RWPE1 (cell line): ENCODE results near the gene HMG20A.

ENCODE experiments used
- CTCF ChIA-PET: fragments of 350-600 bp; sonication (Branson Sonifier 250); formaldehyde crosslinking; extraction: SDS; loops from one replicate; lab custom pipeline; 2021; lab: Yijun Ruan, JAX
- POLR2A ChIA-PET: fragments of 400-600 bp; formaldehyde crosslinking; extraction: SDS; loops from one replicate; lab custom pipeline; 2020; ENCODE audit warnings: antibody characterized with exemption; ENCODE audit not compliant: low non-redundant PET; lab: Yijun Ruan, JAX
- DNase-seq: peaks from one replicate; pipeline ENCODE4 v3.0.0; 2012; ENCODE audit warnings: low spot score
- H3K27ac ChIP-seq: fragments of 450-650 bp; 2 replicates; pipeline ENCODE4 v1.5.1; 2017
- CTCF ChIP-seq: fragments of 450-650 bp; conservative IDR thresholded peaks from 2 replicates; pipeline ENCODE4 v1.5.1; 2017; ENCODE audit warnings: low read depth, mild to moderate bottlenecking

Gene HMG20A

GRCh38 chr15:77521206-77521605 is 100.5 kb downstream of the HMG20A start:
- ChIA-PET CTCF (interaction anchor here (0.7 to 2.3 kb wide), 2 partner anchors 22 to 514 kb away, joined by 4 to 8 read pairs; no protein-coding TSS in a partner anchor), POLR2A (no interaction called here)
- TF ChIP-seq CTCF = no peak
- DNase-seq = no peak
- H3K27ac ChIP-seq = no peak overlapping the region

DNA sequence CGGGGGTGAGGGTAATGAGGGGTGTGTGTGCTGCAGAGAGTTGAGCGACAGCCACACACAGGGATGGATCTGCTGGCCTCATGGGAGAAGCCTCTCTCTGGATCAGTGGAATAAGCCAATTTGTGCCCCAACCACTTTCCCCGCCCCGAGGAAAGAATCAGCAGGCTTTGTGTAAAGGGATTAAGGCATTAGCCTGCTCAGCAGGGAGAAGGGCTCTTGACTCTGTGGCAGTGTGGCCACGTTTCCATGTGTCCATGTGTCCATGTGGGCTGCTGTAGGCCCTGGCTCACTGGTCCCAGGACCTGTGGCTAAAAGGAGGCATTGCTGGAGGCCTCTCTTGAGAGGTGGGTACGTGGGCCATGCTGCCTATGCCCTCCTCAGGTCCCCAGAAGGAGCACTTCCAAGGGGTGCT is 104.7 kb downstream of the HMG20A start:
- TF ChIP-seq CTCF = no peak
- ChIA-PET POLR2A (no interaction called here), CTCF (no interaction called here)
- H3K27ac ChIP-seq = no peak overlapping the region
- DNase-seq = no peak

DNA sequence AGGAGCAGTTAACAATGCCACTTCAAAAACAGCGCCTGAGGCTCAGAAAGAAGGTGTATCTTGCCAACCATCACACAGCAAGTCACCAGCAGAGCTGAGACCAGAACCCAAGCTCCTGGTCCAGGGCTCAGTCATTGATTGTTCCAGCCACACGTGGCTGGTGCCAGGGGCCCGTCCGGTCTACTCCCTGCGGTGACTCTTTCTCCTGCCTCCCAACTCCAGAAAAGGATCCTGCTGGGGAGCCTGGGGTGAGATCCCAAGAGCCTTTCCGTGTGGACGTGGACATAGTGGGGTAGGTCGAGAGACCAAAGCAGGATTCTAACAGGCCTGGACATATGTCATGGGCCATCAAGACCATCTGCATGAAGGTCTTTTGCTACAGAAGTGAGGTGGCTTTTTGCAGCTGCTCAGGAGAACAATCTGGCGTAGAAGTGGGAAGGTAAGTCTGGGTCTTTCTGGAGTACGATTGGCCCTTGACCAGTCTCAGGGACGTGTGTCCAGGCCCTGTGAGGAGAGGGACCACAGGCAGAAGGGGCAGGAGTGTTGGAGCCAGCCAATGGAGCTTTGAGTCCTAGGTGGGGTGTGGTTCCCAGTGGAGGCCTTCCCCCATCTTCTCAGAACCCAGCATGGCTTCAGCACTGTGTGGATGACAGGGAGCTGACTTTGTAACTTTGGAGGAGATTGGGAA is 105.4 kb downstream of the HMG20A start:
- no peak for DNase-seq
- POLR2A ChIA-PET = no interaction called here
- H3K27ac ChIP-seq = peak overlapping the region; percentile 27; the same call in 1 of the 2 replicates
- TF ChIP-seq CTCF = no peak
- CTCF ChIA-PET = no interaction called here

- H3K27ac ChIP-seq = peak overlapping the region; percentile 27
- CTCF ChIA-PET = no interaction called here
- DNase-seq = no peak
- no peak for TF ChIP-seq CTCF
- POLR2A ChIA-PET = no interaction called here
These were observed 106.0 kb downstream of the HMG20A start for GRCh38 chr15:77526595-77527163.

- POLR2A ChIA-PET = no interaction called here
- CTCF ChIA-PET = no interaction called here
- no peak for DNase-seq
- peak overlapping the region; percentile 27 for H3K27ac ChIP-seq
- TF ChIP-seq CTCF = no peak
These were observed 106.6 kb downstream of the HMG20A start for GRCh38 chr15:77527164-77527778.

DNA sequence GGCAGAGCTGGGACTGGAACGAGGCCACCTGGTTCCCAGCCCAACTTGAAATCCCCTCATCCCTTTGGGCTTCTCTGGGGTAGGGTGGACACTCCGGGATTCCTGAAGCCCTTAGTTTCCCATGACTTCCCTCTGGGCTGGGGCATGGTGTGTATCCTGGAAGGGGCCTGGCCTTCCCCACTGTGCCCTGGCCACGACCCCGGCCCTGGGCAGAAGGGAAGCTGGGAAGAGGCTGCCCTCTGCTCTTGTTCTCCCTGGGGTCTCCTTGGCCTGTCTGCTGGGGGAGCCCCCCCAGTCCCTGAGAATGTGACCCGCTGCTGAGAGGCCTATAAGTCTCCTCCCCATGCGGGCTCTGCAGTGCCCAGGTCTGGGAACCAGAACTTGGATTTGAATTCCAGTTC is 107.1 kb downstream of the HMG20A start:
- CTCF ChIA-PET = interaction anchor here (1.6 kb wide), 1 partner anchor 15 kb away, joined by 7 read pairs; no protein-coding TSS in a partner anchor
- TF ChIP-seq CTCF = no peak

More for the DNA sequence above, 107.1 kb downstream of the HMG20A start:
- POLR2A ChIA-PET = no interaction called here
- no peak for DNase-seq
- H3K27ac ChIP-seq = peak overlapping the region; percentile 27
